Loucy (cell line): ENCODE results near the gene ARHGAP6.

Experiments
- H2AFZ ChIP-seq: fragments of 200-600 bp; sonication (generic); 2 replicates; pipeline ENCODE4 v1.6.0; 2016; ENCODE audit warnings: antibody characterized with exemption, mild to moderate bottlenecking, low read length, moderate library complexity
- H3F3A ChIP-seq: fragments of 200-600 bp; 2 replicates; pipeline ENCODE4 v1.6.0; 2016; ENCODE audit warnings: antibody characterized with exemption, low read depth, mild to moderate bottlenecking
- H3K27me3 ChIP-seq: fragments of 200-600 bp; sonication (generic); 2 replicates; pipeline ENCODE4 v1.6.1; 2014; ENCODE audit warnings: low read length, mild to moderate bottlenecking; ENCODE audit not compliant: insufficient read depth, poor library complexity, severe bottlenecking
- H3K36me3 ChIP-seq: fragments of 200-600 bp; sonication (generic); 2 replicates; pipeline ENCODE4 v1.6.1; 2016; ENCODE audit warnings: low read length; ENCODE audit not compliant: insufficient read depth
- H3K4me1 ChIP-seq: fragments of 200-600 bp; sonication (generic); 2 replicates; pipeline ENCODE4 v1.5.1; 2014; ENCODE audit warnings: low read length, mild to moderate bottlenecking; ENCODE audit not compliant: insufficient read depth, poor library complexity, severe bottlenecking
- H3K4me2 ChIP-seq: fragments of 200-600 bp; sonication (generic); 2 replicates; pipeline ENCODE4 v1.6.0; 2014; ENCODE audit warnings: antibody characterized with exemption, low read length, low read depth, mild to moderate bottlenecking; ENCODE audit not compliant: poor library complexity, severe bottlenecking
- H3K4me3 ChIP-seq: fragments of 200-600 bp; sonication (generic); 2 replicates; pipeline ENCODE4 v1.5.1; 2014; ENCODE audit warnings: low read length, mild to moderate bottlenecking, mixed read lengths; ENCODE audit not compliant: poor library complexity, severe bottlenecking
- H3K79me2 ChIP-seq: fragments of 200-600 bp; sonication (generic); 2 replicates; pipeline ENCODE4 v1.6.1; 2014; ENCODE audit warnings: low read length; ENCODE audit not compliant: insufficient read depth
- H3K9ac ChIP-seq: fragments of 200-600 bp; sonication (generic); 2 replicates; pipeline ENCODE4 v1.6.0; 2014; ENCODE audit warnings: mild to moderate bottlenecking, low read depth, low read length, moderate library complexity; ENCODE audit not compliant: poor library complexity, severe bottlenecking
- H3K9me2 ChIP-seq: fragments of 200-600 bp; sonication (generic); replicated peaks from 2 replicates; pipeline ENCODE4 v1.6.1; 2016; ENCODE audit warnings: low read depth, low read length, mixed read lengths
- H3K9me3 ChIP-seq: fragments of 200-600 bp; sonication (generic); 2 replicates; pipeline ENCODE4 v1.6.1; 2014; ENCODE audit warnings: mild to moderate bottlenecking, antibody characterized with exemption, low read length, low read depth; ENCODE audit not compliant: insufficient read depth
- H4K20me1 ChIP-seq: fragments of 200-600 bp; sonication (generic); 2 replicates; pipeline ENCODE4 v1.6.0; 2014; ENCODE audit warnings: antibody characterized with exemption, low read length, mild to moderate bottlenecking; ENCODE audit not compliant: insufficient read depth, poor library complexity, severe bottlenecking
- CTCF ChIP-seq: fragments of 200-600 bp; sonication (generic); conservative IDR thresholded peaks from 2 replicates; pipeline ENCODE4 v1.5.1; 2014; ENCODE audit warnings: mild to moderate bottlenecking, antibody characterized with exemption, low read length
- EZH2phosphoT487 ChIP-seq: fragments of 200-600 bp; IDR thresholded peaks from 2 replicates; pipeline ENCODE4 v1.6.1; 2018; ENCODE audit warnings: antibody characterized with exemption, mild to moderate bottlenecking, moderate library complexity, borderline replicate concordance

ARHGAP6 gene

GRCh38 chrX:11447418-11447817 is 218.3 kb downstream of the ARHGAP6 start:
- Histone ChIP-seq H3K4me3 (no peak overlapping the region), H3K9me2 (no peaks in the 10 kb centered on the region), H4K20me1 (no peaks in the 10 kb centered on the region), H3K79me2 (no peaks in the 10 kb centered on the region), H2AFZ (no peak overlapping the region), H3K9ac (no peak overlapping the region), H3K36me3 (no peaks in the 10 kb centered on the region), H3K9me3 (no peaks in the 10 kb centered on the region), H3K4me2 (no peak overlapping the region), H3K4me1 (no peaks in the 10 kb centered on the region), H3F3A (no peaks in the 10 kb centered on the region), H3K27me3 (no peaks in the 10 kb centered on the region)
- TF ChIP-seq EZH2phosphoT487 (no peak), CTCF (no peak)

GRCh38 chrX:11446949-11447348 is 218.8 kb downstream of the ARHGAP6 start:
- no peak overlapping the region for H3K4me3 ChIP-seq
- H3F3A ChIP-seq: no peaks in the 10 kb centered on the region
- no peaks in the 10 kb centered on the region for H3K9me2 ChIP-seq
- H3K36me3 ChIP-seq: no peaks in the 10 kb centered on the region
- no peaks in the 10 kb centered on the region for H3K9me3 ChIP-seq
- no peaks in the 10 kb centered on the region for H4K20me1 ChIP-seq
- no peak overlapping the region for H3K4me2 ChIP-seq
- H3K9ac ChIP-seq: no peak overlapping the region
- TF ChIP-seq EZH2phosphoT487: no peak
- TF ChIP-seq CTCF: no peak
- H3K79me2 ChIP-seq: no peaks in the 10 kb centered on the region
- H3K27me3 ChIP-seq: no peaks in the 10 kb centered on the region
- H2AFZ ChIP-seq: no peak overlapping the region
- H3K4me1 ChIP-seq: no peaks in the 10 kb centered on the region

GRCh38 chrX:11446336-11446735 is 219.4 kb downstream of the ARHGAP6 start:
- Histone ChIP-seq H2AFZ (no peak overlapping the region), H3K9me3 (no peaks in the 10 kb centered on the region), H4K20me1 (no peaks in the 10 kb centered on the region), H3K9ac (no peak overlapping the region), H3F3A (no peaks in the 10 kb centered on the region), H3K9me2 (no peaks in the 10 kb centered on the region), H3K4me1 (no peaks in the 10 kb centered on the region), H3K79me2 (no peaks in the 10 kb centered on the region), H3K4me3 (no peak overlapping the region), H3K36me3 (no peaks in the 10 kb centered on the region), H3K4me2 (no peak overlapping the region), H3K27me3 (no peaks in the 10 kb centered on the region)
- TF ChIP-seq CTCF: no peak
- no peak for TF ChIP-seq EZH2phosphoT487
